GM21360 (cell line): ENCODE results near the gene TSPAN10.

Source experiments
- ATAC-seq: cut with Tn5 transposase; IDR thresholded peaks from one replicate; pipeline ENCODE4 v1.9.1; 2021; ENCODE audit warnings: mild to moderate bottlenecking, moderate library complexity; ENCODE audit not compliant: unreplicated experiment

TSPAN10 gene

GRCh38 chr17:81685108-81685507 lies 48.1 kb downstream of the TSPAN10 start:
- ATAC-seq: no peak

GRCh38 chr17:81686614-81687013 lies 49.6 kb downstream of the TSPAN10 start:
- no peak for ATAC-seq

- no peak for ATAC-seq
These were observed 51.0 kb downstream of the TSPAN10 start for GRCh38 chr17:81687770-81688541.

GRCh38 chr17:81688616-81689015 lies 51.6 kb downstream of the TSPAN10 start:
- no peak for ATAC-seq

GRCh38 chr17:81690066-81690465 lies 53.1 kb downstream of the TSPAN10 start:
- no peak for ATAC-seq

- no peak for ATAC-seq
These were observed 53.6 kb downstream of the TSPAN10 start for GRCh38 chr17:81690549-81690948.

GRCh38 chr17:81691196-81691595 lies 54.2 kb downstream of the TSPAN10 start:
- no peak for ATAC-seq

- ATAC-seq: no peak
These were observed 54.6 kb downstream of the TSPAN10 start for GRCh38 chr17:81691608-81692007.

GRCh38 chr17:81693509-81694210 lies 56.7 kb downstream of the TSPAN10 start:
- ATAC-seq: no peak

- no peak for ATAC-seq
These were observed 57.8 kb downstream of the TSPAN10 start for GRCh38 chr17:81694810-81695209.

GRCh38 chr17:81695211-81695610 lies 58.2 kb downstream of the TSPAN10 start:
- no peak for ATAC-seq

GRCh38 chr17:81695801-81696200 lies 58.8 kb downstream of the TSPAN10 start:
- ATAC-seq: no peak

- no peak for ATAC-seq
These were observed 59.4 kb downstream of the TSPAN10 start for GRCh38 chr17:81696218-81696941.

GRCh38 chr17:81697261-81698044 lies 60.5 kb downstream of the TSPAN10 start:
- ATAC-seq: no peak
